ENCODE results near the gene GABRB2. TPM values are rescaled to one million over a fixed set of nuclear protein-coding genes. Genes with fewer than 3 reads are reported as not detected.
"Not testable (repeated sequence)": the region's sequence is repeated elsewhere in the genome, so short reads cannot be mapped to it uniquely, and the experiment has no call there.

The GABRB2 gene
- total RNA-seq, 1 donor from 2014 or later, result not detected

DNA sequence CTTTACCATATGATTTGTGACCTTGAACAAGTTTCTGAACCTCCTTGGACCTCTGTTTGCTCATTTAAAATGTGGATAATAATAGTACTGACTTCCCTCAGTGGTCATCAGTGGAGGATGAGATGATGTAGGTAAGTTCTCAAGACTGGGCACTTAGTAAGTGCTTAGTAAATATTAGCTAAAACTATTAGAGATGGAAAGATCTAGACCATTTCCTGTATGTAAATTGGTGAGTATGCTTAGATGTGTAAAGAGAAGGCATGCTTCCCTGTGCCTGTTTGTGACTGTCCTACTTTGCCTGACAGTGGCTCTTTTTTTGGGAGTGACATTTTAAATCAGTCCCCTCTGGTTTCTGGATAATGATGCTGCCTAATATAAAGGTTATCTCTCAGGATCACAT is 288.1 kb downstream of the GABRB2 start:
- TF ChIP-seq, protein P1, sequence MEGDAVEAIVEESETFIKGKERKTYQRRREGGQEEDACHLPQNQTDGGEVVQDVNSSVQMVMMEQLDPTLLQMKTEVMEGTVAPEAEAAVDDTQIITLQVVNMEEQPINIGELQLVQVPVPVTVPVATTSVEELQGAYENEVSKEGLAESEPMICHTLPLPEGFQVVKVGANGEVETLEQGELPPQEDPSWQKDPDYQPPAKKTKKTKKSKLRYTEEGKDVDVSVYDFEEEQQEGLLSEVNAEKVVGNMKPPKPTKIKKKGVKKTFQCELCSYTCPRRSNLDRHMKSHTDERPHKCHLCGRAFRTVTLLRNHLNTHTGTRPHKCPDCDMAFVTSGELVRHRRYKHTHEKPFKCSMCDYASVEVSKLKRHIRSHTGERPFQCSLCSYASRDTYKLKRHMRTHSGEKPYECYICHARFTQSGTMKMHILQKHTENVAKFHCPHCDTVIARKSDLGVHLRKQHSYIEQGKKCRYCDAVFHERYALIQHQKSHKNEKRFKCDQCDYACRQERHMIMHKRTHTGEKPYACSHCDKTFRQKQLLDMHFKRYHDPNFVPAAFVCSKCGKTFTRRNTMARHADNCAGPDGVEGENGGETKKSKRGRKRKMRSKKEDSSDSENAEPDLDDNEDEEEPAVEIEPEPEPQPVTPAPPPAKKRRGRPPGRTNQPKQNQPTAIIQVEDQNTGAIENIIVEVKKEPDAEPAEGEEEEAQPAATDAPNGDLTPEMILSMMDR (IDR thresholded peaks at IDR 0.05), result no peak
- DNase-seq (ENCODE audit: extremely low spot score, unreplicated experiment), result no peak
- Mint-ChIP-seq H3K4me1 (ENCODE audit: unreplicated experiment) (no peaks in the 10 kb centered on the region), H3K9me3 (ENCODE audit: unreplicated experiment) (peaks cover 4% of the 10 kb centered on the region), H3K27me3 (ENCODE audit: unreplicated experiment) (no peaks in the 10 kb centered on the region), H3K36me3 (ENCODE audit: unreplicated experiment) (no peaks in the 10 kb centered on the region), H3K4me3 (ENCODE audit: unreplicated experiment) (no peak overlapping the region), H3K27ac (ENCODE audit: unreplicated experiment) (no peak overlapping the region)

GRCh38 chr5:161256957-161257356 is 289.6 kb downstream of the GABRB2 start:
- Mint-ChIP-seq H3K27ac (ENCODE audit: unreplicated experiment) (no peak overlapping the region), H3K4me1 (ENCODE audit: unreplicated experiment) (no peaks in the 10 kb centered on the region), H3K27me3 (ENCODE audit: unreplicated experiment) (no peaks in the 10 kb centered on the region), H3K4me3 (ENCODE audit: unreplicated experiment) (no peak overlapping the region), H3K9me3 (ENCODE audit: unreplicated experiment) (peaks cover 4% of the 10 kb centered on the region), H3K36me3 (ENCODE audit: unreplicated experiment) (no peaks in the 10 kb centered on the region)
- TF ChIP-seq, protein P1 (IDR thresholded peaks at IDR 0.05), result no peak
- DNase-seq (ENCODE audit: extremely low spot score, unreplicated experiment), result no peak

GRCh38 chr5:161252955-161253354 is 293.6 kb downstream of the GABRB2 start:
- H3K27me3 Mint-ChIP-seq (ENCODE audit: unreplicated experiment); H3K4me1 Mint-ChIP-seq (ENCODE audit: unreplicated experiment); H3K27ac Mint-ChIP-seq (ENCODE audit: unreplicated experiment); H3K36me3 Mint-ChIP-seq (ENCODE audit: unreplicated experiment); H3K4me3 Mint-ChIP-seq (ENCODE audit: unreplicated experiment); DNase-seq (ENCODE audit: extremely low spot score, unreplicated experiment): not testable (repeated sequence)
- H3K9me3 Mint-ChIP-seq (ENCODE audit: unreplicated experiment), result peaks cover 14% of the 10 kb centered on the region

- H3K27ac Mint-ChIP-seq (ENCODE audit: unreplicated experiment), result no peak overlapping the region
- H3K9me3 Mint-ChIP-seq (ENCODE audit: unreplicated experiment), result peaks cover 19% of the 10 kb centered on the region
- TF ChIP-seq, protein P1 (IDR thresholded peaks at IDR 0.05), result no peak
- H3K4me1 Mint-ChIP-seq (ENCODE audit: unreplicated experiment), result no peaks in the 10 kb centered on the region
- DNase-seq (ENCODE audit: extremely low spot score, unreplicated experiment), result no peak
- H3K4me3 Mint-ChIP-seq (ENCODE audit: unreplicated experiment), result no peak overlapping the region
- H3K36me3 Mint-ChIP-seq (ENCODE audit: unreplicated experiment), result no peaks in the 10 kb centered on the region
- H3K27me3 Mint-ChIP-seq (ENCODE audit: unreplicated experiment), result no peaks in the 10 kb centered on the region
Observed at GRCh38 chr5:161246749-161247148, 299.8 kb downstream of the GABRB2 start.

GRCh38 chr5:161245846-161246245 is 300.7 kb downstream of the GABRB2 start:
- not testable (repeated sequence) for H3K4me1 Mint-ChIP-seq (ENCODE audit: unreplicated experiment); H3K4me3 Mint-ChIP-seq (ENCODE audit: unreplicated experiment); H3K36me3 Mint-ChIP-seq (ENCODE audit: unreplicated experiment); DNase-seq (ENCODE audit: extremely low spot score, unreplicated experiment); H3K27ac Mint-ChIP-seq (ENCODE audit: unreplicated experiment); H3K27me3 Mint-ChIP-seq (ENCODE audit: unreplicated experiment)
- H3K9me3 Mint-ChIP-seq (ENCODE audit: unreplicated experiment), result peaks cover 26% of the 10 kb centered on the region

Other genes starting within 250 kb of the GABRB2 start
- not detected in 2 replicates for gene GABRA6, start 139.0 kb upstream of the GABRB2 start, total RNA-seq

Measured in osteocyte (in vitro differentiated cells).